ENCODE results near the gene GSG1L. TPM values are rescaled to one million over a fixed set of nuclear protein-coding genes. Genes with fewer than 3 reads are reported as not detected.
"Not testable (repeated sequence)": the region's sequence is repeated elsewhere in the genome, so short reads cannot be mapped to it uniquely, and the experiment has no call there.

Gene GSG1L
- polyA plus RNA-seq, 3 donors = not detected

DNA sequence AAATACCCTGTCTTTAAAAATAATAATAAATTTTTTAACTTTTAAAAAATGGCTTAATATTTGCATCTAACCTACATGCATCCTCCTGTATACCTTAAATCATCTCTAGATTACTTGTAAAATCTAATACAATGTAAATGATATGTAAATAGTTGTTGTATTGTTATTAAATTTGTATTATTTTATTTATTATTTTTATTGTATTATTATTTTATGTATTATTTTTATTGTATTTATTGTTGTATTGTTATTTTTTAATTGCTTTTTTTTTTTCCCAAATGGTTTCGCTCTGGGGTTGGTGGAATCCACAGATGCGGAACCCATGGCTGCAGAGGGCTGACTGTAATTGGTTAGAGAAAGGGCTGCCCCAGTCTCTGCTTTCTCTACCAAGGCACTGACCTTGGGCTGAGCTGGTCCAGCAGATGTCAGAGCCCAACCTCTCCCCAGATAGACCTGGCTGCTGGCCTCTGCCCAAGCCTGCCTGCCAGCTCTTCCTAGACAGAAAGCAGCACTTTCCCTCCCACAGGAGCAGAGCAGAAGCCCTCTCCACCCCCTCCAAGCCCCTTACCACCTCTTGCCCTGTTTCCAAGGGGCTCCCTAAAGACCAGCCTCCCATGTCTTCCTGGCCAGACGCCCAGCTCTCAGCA lies 183.8 kb downstream of the GSG1L start:
- Histone ChIP-seq H3K79me2 (ENCODE audit: insufficient read depth, low read length) (no peaks in the 10 kb centered on the region), H3K4me3 (replicated peaks in 1 of 3; ENCODE audit: low read depth in 2 of 3, low read length in 3 of 3) (no peak overlapping the region), H2AFZ (ENCODE audit: insufficient read depth, low read depth, low read length, poor library complexity, severe bottlenecking) (no peak overlapping the region), H3K4me2 (replicated peaks; ENCODE audit: extremely low read depth, low read length, poor library complexity, severe bottlenecking) (no peak overlapping the region), H3K9me3 (replicated peaks in 1 of 2; ENCODE audit: control insufficient read depth in 1 of 2, insufficient read depth in 1 of 2, low read length in 2 of 2) (peaks cover 14 to 38% of the 10 kb centered on the region in 2 donors), H4K20me1 (ENCODE audit: insufficient read depth, low read length) (no peaks in the 10 kb centered on the region), H3K9ac (ENCODE audit: insufficient read depth, low read length, poor library complexity, severe bottlenecking) (no peak overlapping the region), H3K27me3 (ENCODE audit: control insufficient read depth in 2 of 2, insufficient read depth in 2 of 2, low read length in 2 of 2) (no peaks in the 10 kb centered on the region), H3K4me1 (ENCODE audit: control insufficient read depth in 1 of 2, insufficient read depth in 2 of 2, low read length in 2 of 2) (no peaks in the 10 kb centered on the region), H3K36me3 (replicated peaks in 1 of 2; ENCODE audit: control insufficient read depth in 1 of 2, insufficient read depth in 2 of 2, low read length in 2 of 2) (no peaks in the 10 kb centered on the region), H3K27ac (ENCODE audit: low read depth in 1 of 2, low read length in 2 of 2) (no peak overlapping the region)
- Mint-ChIP-seq H3K4me1 (no peaks in the 10 kb centered on the region), H3K27me3 (ENCODE audit: low read depth in 3 of 3) (peaks cover 2 to 3% (median 2%) of the 10 kb centered on the region in 3 donors), H3K36me3 (no peaks in the 10 kb centered on the region), H3K4me3 (no peak overlapping the region), H3K27ac (no peak overlapping the region), H3K9me3 (peaks cover 18 to 43% (median 30%) of the 10 kb centered on the region in 7 donors)
- intact Hi-C loops (cut with micrococcal nuclease) = no loop called here
- DNase-seq = no peak
- TF ChIP-seq, protein P1, sequence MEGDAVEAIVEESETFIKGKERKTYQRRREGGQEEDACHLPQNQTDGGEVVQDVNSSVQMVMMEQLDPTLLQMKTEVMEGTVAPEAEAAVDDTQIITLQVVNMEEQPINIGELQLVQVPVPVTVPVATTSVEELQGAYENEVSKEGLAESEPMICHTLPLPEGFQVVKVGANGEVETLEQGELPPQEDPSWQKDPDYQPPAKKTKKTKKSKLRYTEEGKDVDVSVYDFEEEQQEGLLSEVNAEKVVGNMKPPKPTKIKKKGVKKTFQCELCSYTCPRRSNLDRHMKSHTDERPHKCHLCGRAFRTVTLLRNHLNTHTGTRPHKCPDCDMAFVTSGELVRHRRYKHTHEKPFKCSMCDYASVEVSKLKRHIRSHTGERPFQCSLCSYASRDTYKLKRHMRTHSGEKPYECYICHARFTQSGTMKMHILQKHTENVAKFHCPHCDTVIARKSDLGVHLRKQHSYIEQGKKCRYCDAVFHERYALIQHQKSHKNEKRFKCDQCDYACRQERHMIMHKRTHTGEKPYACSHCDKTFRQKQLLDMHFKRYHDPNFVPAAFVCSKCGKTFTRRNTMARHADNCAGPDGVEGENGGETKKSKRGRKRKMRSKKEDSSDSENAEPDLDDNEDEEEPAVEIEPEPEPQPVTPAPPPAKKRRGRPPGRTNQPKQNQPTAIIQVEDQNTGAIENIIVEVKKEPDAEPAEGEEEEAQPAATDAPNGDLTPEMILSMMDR (IDR thresholded peaks at IDR 0.05) = no peak
- 50% methylated on average over 1 of the region's 3 CpGs for WGBS (ENCODE audit: insufficient coverage)

DNA sequence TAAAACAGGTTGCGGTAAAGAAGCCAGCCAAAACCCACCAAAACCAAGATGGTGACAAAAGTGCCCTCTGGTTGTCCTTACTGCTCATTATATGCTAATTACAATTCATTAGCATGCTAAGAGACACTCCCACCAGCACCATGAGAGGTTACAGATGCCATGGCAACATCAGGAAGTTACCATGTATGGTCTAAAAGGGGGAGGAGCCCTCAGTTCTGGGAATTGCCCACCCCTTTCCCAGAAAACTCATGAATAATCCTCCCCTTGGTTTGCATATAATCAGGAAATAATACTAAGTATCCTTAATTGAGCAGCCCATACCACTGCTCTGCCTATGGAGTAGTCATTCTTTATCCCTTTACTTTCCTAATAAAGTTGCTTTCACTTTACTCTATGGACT lies 190.9 kb downstream of the GSG1L start:
- intact Hi-C loops (cut with micrococcal nuclease); H3K4me2 ChIP-seq (replicated peaks; ENCODE audit: extremely low read depth, low read length, poor library complexity, severe bottlenecking); H3K27ac Mint-ChIP-seq; H3K27ac ChIP-seq (ENCODE audit: low read depth in 1 of 2, low read length in 2 of 2); H3K79me2 ChIP-seq (ENCODE audit: insufficient read depth, low read length); H3K27me3 ChIP-seq (ENCODE audit: control insufficient read depth in 2 of 2, insufficient read depth in 2 of 2, low read length in 2 of 2); DNase-seq; H3K9ac ChIP-seq (ENCODE audit: insufficient read depth, low read length, poor library complexity, severe bottlenecking); H3K4me3 ChIP-seq (replicated peaks in 1 of 3; ENCODE audit: low read depth in 2 of 3, low read length in 3 of 3); H3K36me3 ChIP-seq (replicated peaks in 1 of 2; ENCODE audit: control insufficient read depth in 1 of 2, insufficient read depth in 2 of 2, low read length in 2 of 2); H3K36me3 Mint-ChIP-seq; H4K20me1 ChIP-seq (ENCODE audit: insufficient read depth, low read length); H3K4me3 Mint-ChIP-seq; H3K4me1 ChIP-seq (ENCODE audit: control insufficient read depth in 1 of 2, insufficient read depth in 2 of 2, low read length in 2 of 2); H2AFZ ChIP-seq (ENCODE audit: insufficient read depth, low read depth, low read length, poor library complexity, severe bottlenecking); H3K4me1 Mint-ChIP-seq; H3K27me3 Mint-ChIP-seq (ENCODE audit: low read depth in 3 of 3): not testable (repeated sequence)
- peaks cover 28 to 46% of the 10 kb centered on the region in 2 donors for H3K9me3 ChIP-seq (replicated peaks in 1 of 2; ENCODE audit: control insufficient read depth in 1 of 2, insufficient read depth in 1 of 2, low read length in 2 of 2)
- 89% methylated on average over 1 of the region's 1 CpG for WGBS (ENCODE audit: insufficient coverage)
- peaks cover 12 to 38% (median 30%) of the 10 kb centered on the region in 7 donors for H3K9me3 Mint-ChIP-seq

Measured in CD14-positive monocyte (primary cell).